ENCODE results near the gene DUSP10.

The DUSP10 gene

GRCh38 chr1:221728037-221728505 lies 13.8 kb downstream of the DUSP10 start:
- DNase-seq = no peak

GRCh38 chr1:221727146-221728036 lies 14.5 kb downstream of the DUSP10 start:
- DNase-seq = no peak

DNA sequence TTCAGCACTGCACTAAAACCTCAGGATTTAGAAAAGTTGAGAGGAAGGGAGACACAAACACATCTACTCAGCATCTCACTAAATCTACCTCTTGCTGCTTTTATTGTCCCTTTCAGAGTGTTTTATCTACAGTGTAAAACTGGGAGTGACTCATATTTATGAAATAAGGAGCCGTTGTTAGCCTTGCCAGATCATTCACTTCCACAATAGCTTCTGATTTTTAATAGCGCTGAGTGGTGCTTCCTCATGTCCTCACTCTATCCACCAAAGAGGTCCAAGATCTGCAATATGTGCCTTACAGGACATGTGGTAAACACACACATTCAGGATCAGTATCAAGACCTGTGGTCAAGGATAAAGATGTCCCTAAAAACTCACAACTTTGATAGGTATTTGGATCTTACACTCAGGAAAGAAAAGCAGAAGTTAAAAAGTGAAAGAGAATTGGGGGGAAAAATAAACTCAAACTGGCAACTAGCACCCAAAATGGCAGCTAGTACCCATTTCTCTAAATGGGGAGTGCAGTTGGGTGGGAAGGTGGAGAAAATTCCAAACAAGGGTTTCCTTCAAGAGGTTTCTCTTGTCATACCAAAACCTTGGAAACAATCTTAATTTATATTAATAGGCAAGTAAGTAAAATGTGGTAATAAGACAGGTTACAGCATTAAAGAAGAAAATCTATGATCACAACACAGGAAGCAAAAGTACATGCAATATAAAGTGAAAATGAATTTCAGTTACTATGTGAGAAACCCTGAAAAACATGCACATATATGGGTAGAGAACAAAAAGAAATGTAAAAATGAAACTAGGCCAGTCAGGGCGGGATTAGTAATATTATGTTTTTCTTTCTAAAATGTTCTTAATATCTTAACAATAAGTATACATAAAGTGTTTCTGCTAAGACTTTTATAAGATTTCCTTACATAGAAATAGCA lies 15.9 kb downstream of the DUSP10 start:
- DNase-seq = no peak

DNA sequence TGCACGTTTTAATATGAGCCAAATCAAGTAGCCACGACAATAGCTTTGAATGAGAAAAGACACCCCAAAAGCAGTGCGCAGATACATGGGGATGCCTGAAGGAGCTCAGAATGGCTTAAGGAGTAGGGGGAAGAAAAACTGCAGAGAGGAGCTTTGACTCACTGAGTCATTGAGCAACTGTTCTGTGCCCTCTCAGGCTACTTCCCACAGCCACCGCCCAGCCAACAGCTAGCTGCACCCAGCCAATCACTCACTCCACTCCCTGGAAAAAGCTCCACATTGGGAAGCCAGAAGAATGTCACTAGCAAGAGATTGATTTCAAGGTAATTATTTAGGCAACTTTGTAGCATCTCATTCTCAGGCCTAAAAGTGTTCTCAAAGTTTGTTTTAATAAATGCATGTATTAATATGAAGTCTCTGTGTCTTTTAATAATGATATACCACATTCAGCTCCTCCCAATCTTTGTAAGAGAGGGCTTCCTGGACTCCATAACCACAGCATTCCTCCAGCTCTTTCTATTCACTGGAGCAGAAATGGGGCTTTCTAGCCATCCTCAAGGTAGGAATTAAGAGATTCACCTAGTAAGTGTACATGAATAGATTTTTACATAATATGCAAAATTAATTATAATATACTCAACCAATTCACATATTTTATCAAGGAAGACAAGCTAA lies 16.8 kb downstream of the DUSP10 start:
- no peak for DNase-seq

DNA sequence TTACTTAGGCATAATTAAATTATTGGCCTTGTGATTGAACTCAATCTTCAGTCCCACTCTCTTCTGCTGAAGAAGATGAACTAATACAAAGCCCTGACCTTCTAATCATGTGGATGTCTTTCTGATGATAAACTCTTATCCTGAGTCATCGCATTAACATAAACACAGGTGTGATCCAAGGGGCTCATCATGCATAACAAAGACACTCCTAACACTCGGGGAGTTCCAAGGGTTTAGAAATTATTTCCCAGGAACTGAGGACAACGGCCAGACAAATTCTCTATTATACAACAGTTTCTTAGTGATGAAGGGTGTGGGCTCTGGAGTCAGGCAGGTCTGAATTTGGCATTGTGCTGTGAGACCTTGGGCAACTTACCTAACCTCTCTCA lies 18.0 kb downstream of the DUSP10 start:
- no peak for DNase-seq

- DNase-seq = no peak
Measured at GRCh38 chr1:221723018-221723847, 18.7 kb downstream of the DUSP10 start.

DNA sequence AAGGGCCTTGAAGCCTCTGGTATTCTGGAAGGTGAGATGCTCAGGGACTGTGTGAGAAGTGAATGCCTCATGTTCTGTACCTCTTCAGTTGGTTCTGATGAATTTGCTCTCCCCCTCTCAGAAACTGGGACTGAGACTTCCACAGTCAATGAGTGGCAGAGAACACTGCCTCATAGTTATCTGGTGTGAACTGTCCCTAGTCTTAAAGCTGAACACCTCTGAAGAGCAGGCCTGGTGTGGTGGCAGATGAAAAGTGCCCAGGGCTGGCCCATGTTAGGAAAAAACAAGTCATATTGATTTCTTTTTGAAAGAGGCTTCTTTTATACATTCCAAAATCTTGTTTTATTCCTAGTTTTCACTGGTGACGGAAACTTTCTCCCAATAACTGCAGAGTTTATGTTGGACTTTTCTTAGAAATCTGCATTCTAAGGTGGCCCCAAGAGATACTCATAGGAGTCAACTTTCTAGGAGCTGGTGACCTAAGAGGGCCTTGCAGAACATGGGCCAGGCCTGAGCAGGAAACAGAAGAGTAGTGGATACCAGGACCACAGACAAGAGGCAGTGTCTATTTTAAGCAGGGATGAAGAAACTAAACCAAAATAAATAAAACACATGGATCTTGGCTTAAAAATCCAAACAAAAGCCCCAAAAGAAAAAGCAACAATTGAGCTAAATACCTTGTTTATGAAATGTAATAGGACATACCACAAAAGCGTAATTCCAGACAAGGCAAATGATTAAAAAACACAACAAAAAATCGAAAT lies 19.5 kb downstream of the DUSP10 start:
- DNase-seq = no peak

GRCh38 chr1:221720545-221720944 lies 21.3 kb downstream of the DUSP10 start:
- no peak for DNase-seq

DNA sequence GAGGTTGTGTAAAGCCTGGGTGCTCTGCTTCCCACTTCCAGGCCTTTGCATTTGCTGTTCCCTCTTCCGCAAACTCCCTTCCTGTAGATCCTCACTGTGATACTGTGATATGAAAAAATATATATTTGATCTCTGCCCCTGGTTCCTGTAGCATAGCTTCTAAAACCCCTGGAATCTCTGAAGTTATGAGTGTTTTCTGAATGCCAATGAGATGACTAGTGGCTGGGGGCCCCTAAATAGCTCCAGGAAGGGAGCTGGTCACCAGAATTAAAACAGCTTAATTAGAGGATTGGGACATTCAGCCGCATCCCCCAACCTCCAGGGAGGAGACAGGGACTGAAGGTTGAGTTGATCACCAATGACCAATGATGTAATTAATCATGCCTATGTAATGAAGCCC lies 21.9 kb downstream of the DUSP10 start:
- no peak for DNase-seq

DNA sequence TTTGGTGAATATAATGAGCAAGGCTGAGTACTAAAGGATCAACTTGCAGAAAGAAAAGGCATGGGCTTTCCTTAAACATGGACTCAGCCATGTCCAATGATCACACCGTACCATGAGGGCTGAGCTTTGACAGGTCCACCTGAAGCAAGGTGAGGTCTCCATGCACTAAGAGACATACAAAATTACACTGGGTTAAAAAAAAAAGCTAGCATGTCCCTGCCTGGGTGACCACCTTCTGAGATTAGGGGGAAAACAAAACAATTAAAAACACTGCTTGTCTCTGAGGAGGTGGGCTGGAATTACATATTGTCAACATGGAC lies 22.7 kb downstream of the DUSP10 start:
- DNase-seq = no peak

DNA sequence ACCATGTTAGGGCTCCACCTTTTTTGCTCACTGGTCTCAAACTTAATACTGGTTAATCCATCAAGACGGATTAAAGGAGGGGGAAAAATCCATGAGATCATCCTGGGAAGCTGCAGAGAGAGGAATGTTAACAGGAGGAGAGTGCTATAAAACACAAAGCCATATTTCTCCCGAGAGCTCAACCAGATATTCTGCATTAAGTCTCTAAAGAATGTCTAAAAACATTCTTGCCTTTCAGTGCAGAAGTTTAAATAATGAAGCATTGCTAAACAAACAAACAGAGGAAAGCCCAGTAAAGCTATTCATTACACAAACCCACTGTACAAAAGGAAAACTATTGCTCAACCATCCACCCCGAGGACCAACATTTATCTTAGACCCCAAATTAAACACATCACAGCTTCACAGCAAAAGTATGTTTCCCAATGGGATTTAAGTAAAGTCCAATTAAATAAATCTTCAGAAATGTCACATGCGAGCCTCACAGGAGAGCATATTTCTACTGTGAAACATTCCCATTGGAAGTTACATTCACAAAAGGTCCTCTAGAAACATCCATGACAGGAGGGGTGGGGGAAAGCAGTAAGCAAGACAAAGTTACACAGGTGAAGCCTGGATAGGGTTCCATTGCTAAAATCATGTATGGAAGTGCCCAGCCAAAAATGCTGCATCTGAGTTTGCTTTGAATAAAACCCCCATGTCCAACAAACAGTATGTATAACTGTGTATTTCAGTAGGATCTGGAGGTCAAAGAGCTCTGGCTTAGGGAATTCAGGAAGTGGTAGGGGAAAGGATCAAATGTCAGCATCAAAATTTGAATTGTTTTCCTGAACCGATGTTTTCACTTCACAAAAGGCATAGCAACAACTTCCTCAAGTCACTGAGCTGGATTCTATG lies 23.3 kb downstream of the DUSP10 start:
- DNase-seq = no peak

- DNase-seq = no peak
Measured at GRCh38 chr1:221717485-221717853, 24.4 kb downstream of the DUSP10 start.

DNA sequence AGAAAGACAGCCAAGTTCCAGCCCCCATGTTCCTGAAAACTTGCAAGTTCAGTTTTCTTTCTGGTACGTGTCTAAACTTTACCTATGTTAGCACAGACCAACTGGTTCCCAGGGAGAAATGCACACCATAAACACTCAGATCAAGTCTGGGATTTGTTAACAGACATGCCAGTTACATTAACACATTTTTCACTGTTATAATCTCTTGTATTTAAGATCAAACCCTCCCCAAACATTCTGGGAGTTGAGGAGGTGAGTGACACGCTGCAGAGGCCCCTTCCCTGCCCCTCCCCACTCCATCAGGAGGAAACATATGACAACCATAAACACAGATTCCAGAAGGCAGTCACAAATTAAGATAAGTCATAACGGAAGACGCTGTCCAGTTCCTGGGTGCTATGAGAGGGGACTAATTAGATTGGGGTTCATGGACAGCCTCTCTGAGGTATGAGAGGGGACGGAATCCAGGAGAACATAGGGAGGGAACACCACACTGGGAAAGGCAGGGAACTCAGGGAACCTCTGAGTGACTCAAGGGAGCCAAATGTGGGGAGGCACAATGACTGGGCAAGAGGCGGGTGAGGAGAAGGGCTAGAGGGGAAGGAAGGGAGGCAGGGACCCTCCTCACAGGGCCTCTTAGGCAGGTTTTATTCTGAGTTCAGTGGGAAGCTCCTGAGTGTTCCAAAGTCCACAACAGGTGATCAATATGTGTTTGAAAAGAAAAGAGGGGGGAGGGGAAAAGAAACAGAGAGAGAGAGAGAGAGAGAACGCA lies 25.0 kb downstream of the DUSP10 start:
- no peak for DNase-seq

DNA sequence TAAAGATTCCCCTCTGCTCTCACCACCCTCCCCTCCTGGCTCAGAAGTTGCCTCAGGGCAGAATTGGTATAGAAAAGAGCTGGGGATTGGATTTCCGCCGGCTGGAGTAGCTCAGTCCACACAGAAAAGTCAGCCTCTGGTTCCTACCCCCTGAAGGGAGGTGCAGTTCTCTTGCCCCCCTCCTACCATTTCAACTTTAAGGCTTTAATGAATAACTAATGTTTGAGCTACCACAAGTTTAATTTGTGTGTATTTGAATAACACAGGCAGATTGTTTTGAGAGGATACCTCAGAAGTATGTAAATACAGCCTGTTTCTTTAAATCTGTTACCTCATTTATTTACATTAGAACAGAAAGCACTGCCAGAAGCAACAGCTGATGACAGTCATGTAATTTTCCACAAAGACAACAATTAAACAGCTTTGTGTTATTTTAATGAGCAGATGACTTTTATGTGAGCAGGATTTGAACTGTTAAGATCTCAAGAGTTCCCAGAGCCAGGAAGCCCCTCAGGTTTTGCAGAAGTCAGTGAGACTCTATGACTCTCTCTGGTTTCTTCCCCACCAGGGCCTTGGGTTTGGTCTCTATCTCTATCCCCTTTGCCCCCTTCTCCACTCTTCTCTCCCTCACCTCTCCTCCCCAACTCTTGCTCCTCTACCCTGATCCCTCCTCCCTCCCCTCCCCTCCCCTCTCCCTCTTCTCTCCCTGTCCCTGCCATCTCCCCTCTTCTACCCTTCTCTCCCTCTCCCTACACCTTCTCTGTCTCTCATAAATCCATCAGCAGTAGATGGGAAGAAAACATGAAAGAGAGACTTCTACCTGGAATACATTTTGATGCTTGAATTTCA lies 26.3 kb downstream of the DUSP10 start:
- no peak for DNase-seq

DNA sequence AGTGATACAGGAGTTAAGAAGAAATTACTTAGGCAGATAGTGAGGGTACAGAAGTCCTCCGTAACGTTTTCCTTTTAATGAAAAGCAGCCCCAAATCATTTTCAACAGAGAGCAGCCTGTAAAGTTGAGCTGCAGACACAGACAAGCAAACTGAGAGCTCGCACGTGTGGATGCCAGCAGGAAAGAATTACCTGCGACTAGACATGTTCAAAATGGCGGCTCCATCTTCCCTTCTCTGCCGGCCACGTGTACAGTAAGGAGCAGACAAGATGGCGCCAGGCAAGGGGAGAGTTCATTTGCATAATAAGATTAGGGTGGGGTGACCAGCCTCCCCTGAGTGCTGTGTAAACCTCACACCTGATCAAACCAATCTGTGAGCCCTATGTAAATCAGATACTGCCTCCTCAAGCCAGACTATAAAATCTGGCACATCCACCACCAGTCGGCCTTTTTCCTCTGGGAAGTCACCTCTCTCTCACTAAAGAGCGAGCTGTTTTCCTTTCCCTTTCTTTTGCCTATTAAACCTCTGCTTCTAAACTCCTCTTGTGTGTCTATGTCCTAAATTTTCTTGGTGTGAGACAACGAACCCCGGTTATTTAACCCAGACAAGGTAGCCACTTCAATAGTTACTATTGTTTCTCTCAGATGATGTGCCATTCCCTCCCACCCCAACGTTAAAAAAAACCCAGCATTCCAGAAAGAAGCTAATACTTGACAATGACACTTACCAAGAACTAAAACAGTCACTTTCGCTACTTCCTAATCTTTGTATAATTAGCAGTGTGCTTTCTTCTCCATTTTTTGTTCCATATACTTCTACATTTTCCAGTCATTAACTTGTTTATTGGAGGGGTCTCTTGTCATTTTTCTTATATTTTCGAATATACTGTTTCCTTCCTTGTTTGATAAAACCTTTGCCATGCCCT lies 27.4 kb downstream of the DUSP10 start:
- DNase-seq = no peak

DNA sequence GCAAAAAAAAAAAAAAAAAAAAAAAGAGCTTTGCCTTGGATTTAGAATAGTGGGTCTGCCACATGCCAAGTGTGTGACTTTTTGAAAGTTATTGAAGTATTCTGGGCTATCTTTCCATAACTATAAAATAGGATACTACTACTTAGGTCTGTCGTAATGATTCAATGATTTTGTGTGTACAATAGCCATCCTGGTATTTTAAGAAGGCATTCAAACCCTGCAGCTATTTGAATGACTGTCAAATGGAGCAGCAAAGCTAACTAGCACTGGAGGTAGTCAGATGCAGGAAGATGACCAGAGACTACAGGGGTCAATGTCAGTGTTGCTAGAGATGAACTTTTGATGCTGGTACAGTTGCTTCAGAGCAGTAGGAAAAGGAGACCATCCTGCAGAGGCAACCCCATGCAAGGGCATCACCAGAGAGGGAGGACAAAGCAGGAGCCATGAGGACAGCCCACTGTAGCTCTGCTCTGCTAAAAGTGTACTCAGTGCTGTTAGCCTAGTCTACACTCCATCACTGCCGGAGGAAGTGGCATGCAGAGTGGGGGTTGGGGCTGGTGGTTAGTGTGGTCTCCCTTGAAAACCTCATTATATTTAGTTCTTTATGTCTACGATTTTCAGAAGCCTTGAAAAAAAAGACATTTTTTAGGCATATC lies 29.0 kb downstream of the DUSP10 start:
- peak; percentile 78 for DNase-seq

- no peak for DNase-seq
Measured at GRCh38 chr1:221712198-221712684, 29.6 kb downstream of the DUSP10 start.
